Measurements from ENCODE around the gene ATG12.

ATG12 gene

GRCh38 chr5:115875447-115875846 is 34.1 kb upstream of the ATG12 start:
- H3K36me3 ChIP-seq (ENCODE audit: insufficient read depth), result no peaks in the 10 kb centered on the region
- TF ChIP-seq CTCF (conservative IDR thresholded peaks at IDR 0.05; ENCODE audit: low read depth, low read length), result no peak
- H4K20me1 ChIP-seq (ENCODE audit: insufficient read depth), result no peaks in the 10 kb centered on the region
- H2AFZ ChIP-seq (ENCODE audit: low read depth), result no peak overlapping the region
- no peak overlapping the region for H3K27ac ChIP-seq
- H3K4me1 ChIP-seq (ENCODE audit: low read depth, poor library complexity, severe bottlenecking), result no peaks in the 10 kb centered on the region
- no peak overlapping the region for H3K4me2 ChIP-seq
- H3K79me2 ChIP-seq (ENCODE audit: insufficient read depth, low read depth), result no peaks in the 10 kb centered on the region
- H3K27me3 ChIP-seq (ENCODE audit: insufficient read depth, low read depth), result no peaks in the 10 kb centered on the region
- no peak overlapping the region for H3K4me3 ChIP-seq (IDR thresholded peaks at IDR 0.05; ENCODE audit: insufficient read depth, low read depth, low read length)
- no peak overlapping the region for H3K9ac ChIP-seq

GRCh38 chr5:115873392-115873791 is 32.0 kb upstream of the ATG12 start:
- Histone ChIP-seq H2AFZ (ENCODE audit: low read depth) (no peak overlapping the region), H3K79me2 (ENCODE audit: insufficient read depth, low read depth) (no peaks in the 10 kb centered on the region), H3K27ac (no peak overlapping the region), H4K20me1 (ENCODE audit: insufficient read depth) (no peaks in the 10 kb centered on the region), H3K4me1 (ENCODE audit: low read depth, poor library complexity, severe bottlenecking) (no peaks in the 10 kb centered on the region), H3K4me2 (no peak overlapping the region), H3K9ac (no peak overlapping the region), H3K36me3 (ENCODE audit: insufficient read depth) (no peaks in the 10 kb centered on the region), H3K27me3 (ENCODE audit: insufficient read depth, low read depth) (no peaks in the 10 kb centered on the region), H3K4me3 (IDR thresholded peaks at IDR 0.05; ENCODE audit: insufficient read depth, low read depth, low read length) (no peak overlapping the region)
- TF ChIP-seq CTCF (conservative IDR thresholded peaks at IDR 0.05; ENCODE audit: low read depth, low read length), result no peak

GRCh38 chr5:115872447-115872846 is 31.1 kb upstream of the ATG12 start:
- H3K36me3 ChIP-seq (ENCODE audit: insufficient read depth), result no peaks in the 10 kb centered on the region

GRCh38 chr5:115869256-115869795 is 28.0 kb upstream of the ATG12 start:
- H3K4me3 ChIP-seq (IDR thresholded peaks at IDR 0.05; ENCODE audit: insufficient read depth, low read depth, low read length), result no peak overlapping the region
- H3K79me2 ChIP-seq (ENCODE audit: insufficient read depth, low read depth), result no peaks in the 10 kb centered on the region
- H2AFZ ChIP-seq (ENCODE audit: low read depth), result no peak overlapping the region
- H3K9ac ChIP-seq, result no peak overlapping the region
- no peaks in the 10 kb centered on the region for H4K20me1 ChIP-seq (ENCODE audit: insufficient read depth)
- H3K4me2 ChIP-seq, result no peak overlapping the region
- no peaks in the 10 kb centered on the region for H3K36me3 ChIP-seq (ENCODE audit: insufficient read depth)
- H3K27ac ChIP-seq, result no peak overlapping the region
- no peak for TF ChIP-seq CTCF (conservative IDR thresholded peaks at IDR 0.05; ENCODE audit: low read depth, low read length)
- no peaks in the 10 kb centered on the region for H3K27me3 ChIP-seq (ENCODE audit: insufficient read depth, low read depth)
- no peaks in the 10 kb centered on the region for H3K4me1 ChIP-seq (ENCODE audit: low read depth, poor library complexity, severe bottlenecking)

More at GRCh38 chr5:115872447-115872846, 31.1 kb upstream of the ATG12 start:
- no peak overlapping the region for H3K4me2 ChIP-seq
- no peak overlapping the region for H2AFZ ChIP-seq (ENCODE audit: low read depth)
- H3K4me1 ChIP-seq (ENCODE audit: low read depth, poor library complexity, severe bottlenecking), result no peaks in the 10 kb centered on the region
- no peak overlapping the region for H3K27ac ChIP-seq
- TF ChIP-seq CTCF (conservative IDR thresholded peaks at IDR 0.05; ENCODE audit: low read depth, low read length), result no peak
- no peaks in the 10 kb centered on the region for H3K27me3 ChIP-seq (ENCODE audit: insufficient read depth, low read depth)
- no peaks in the 10 kb centered on the region for H3K79me2 ChIP-seq (ENCODE audit: insufficient read depth, low read depth)
- H3K9ac ChIP-seq, result no peak overlapping the region
- H3K4me3 ChIP-seq (IDR thresholded peaks at IDR 0.05; ENCODE audit: insufficient read depth, low read depth, low read length), result no peak overlapping the region
- no peaks in the 10 kb centered on the region for H4K20me1 ChIP-seq (ENCODE audit: insufficient read depth)

Data from KMS-11 (cell line).